ENCODE data around the gene ACTR5. TPM values are rescaled to one million over a fixed set of nuclear protein-coding genes. Genes with fewer than 3 reads are reported as not detected.

Gene ACTR5
- total and polyA plus RNA-seq, 2 of the 13 experiments (the other 11 are each of a cell fraction or from before 2014, with no cell fraction given) = 19.5 to 20.5 TPM

DNA sequence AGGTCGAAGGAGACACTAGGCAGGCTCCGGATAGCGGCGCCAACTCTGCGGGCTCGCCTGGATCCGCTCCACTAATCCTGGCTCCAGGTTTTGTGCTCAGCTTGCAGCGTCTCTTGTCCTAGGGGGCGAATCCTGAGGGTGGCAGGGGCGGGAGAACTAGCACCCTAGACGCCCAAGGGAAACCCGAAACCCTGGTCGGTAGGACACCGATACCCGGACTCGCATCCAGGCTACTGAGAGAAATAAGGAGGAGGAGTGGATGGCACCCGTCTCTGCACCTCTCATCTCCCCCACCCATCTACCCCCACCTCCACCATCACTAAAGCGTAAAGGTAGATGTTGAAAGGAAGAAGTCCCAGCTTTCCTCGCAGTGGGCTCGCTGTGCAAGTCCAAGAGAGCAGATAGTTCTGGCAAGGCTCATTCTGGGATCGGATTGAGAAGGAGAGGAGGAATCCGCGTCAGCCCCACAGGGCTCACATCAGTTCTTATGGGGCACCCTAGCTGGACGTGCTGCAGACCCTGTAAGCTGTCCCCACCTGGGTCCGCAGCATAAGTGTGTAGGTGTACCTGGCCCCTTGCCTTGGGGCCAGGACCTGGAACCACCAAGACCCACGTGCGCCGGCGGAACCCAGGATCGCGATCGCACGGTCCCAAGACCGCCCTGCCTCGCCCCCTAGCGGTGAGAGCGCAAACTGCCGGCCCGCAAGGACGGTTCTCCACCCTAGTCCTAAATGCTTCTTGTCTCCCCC is 17.1 kb upstream of the ACTR5 start (continued):
- TF ChIP-seq, protein P1, sequence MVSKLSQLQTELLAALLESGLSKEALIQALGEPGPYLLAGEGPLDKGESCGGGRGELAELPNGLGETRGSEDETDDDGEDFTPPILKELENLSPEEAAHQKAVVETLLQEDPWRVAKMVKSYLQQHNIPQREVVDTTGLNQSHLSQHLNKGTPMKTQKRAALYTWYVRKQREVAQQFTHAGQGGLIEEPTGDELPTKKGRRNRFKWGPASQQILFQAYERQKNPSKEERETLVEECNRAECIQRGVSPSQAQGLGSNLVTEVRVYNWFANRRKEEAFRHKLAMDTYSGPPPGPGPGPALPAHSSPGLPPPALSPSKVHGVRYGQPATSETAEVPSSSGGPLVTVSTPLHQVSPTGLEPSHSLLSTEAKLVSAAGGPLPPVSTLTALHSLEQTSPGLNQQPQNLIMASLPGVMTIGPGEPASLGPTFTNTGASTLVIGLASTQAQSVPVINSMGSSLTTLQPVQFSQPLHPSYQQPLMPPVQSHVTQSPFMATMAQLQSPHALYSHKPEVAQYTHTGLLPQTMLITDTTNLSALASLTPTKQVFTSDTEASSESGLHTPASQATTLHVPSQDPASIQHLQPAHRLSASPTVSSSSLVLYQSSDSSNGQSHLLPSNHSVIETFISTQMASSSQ (IDR thresholded peaks at IDR 0.05; ENCODE audit: low read depth) = no peak
- TF ChIP-seq, protein P1 (CRISPR knock-in tag; IDR thresholded peaks at IDR 0.05; ENCODE audit: borderline replicate concordance) = no peak; the same call in 1 of the 2 replicates
- TF ChIP-seq, protein P2, sequence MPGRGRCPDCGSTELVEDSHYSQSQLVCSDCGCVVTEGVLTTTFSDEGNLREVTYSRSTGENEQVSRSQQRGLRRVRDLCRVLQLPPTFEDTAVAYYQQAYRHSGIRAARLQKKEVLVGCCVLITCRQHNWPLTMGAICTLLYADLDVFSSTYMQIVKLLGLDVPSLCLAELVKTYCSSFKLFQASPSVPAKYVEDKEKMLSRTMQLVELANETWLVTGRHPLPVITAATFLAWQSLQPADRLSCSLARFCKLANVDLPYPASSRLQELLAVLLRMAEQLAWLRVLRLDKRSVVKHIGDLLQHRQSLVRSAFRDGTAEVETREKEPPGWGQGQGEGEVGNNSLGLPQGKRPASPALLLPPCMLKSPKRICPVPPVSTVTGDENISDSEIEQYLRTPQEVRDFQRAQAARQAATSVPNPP (CRISPR knock-in tag; IDR thresholded peaks at IDR 0.05) = no peak
- TF ChIP-seq RXRA (CRISPR knock-in tag; IDR thresholded peaks at IDR 0.05) = no peak; the same call in 1 of the 2 replicates
- no peak for TF ChIP-seq FOXP1 (IDR thresholded peaks at IDR 0.05)
- no peak for TF ChIP-seq FOXP1 (CRISPR knock-in tag; IDR thresholded peaks at IDR 0.05)
- no peak for TF ChIP-seq ZSCAN30 (CRISPR knock-in tag; IDR thresholded peaks at IDR 0.05)
- TF ChIP-seq, protein P3, sequence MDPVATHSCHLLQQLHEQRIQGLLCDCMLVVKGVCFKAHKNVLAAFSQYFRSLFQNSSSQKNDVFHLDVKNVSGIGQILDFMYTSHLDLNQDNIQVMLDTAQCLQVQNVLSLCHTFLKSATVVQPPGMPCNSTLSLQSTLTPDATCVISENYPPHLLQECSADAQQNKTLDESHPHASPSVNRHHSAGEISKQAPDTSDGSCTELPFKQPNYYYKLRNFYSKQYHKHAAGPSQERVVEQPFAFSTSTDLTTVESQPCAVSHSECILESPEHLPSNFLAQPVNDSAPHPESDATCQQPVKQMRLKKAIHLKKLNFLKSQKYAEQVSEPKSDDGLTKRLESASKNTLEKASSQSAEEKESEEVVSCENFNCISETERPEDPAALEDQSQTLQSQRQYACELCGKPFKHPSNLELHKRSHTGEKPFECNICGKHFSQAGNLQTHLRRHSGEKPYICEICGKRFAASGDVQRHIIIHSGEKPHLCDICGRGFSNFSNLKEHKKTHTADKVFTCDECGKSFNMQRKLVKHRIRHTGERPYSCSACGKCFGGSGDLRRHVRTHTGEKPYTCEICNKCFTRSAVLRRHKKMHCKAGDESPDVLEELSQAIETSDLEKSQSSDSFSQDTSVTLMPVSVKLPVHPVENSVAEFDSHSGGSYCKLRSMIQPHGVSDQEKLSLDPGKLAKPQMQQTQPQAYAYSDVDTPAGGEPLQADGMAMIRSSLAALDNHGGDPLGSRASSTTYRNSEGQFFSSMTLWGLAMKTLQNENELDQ (CRISPR knock-in tag; IDR thresholded peaks at IDR 0.05; ENCODE audit: borderline replicate concordance) = no peak
- no peak for TF ChIP-seq CEBPG (CRISPR knock-in tag; IDR thresholded peaks at IDR 0.05)
- peak; percentile 26; the same call in 1 of the 2 replicates for TF ChIP-seq NR2F6 (IDR thresholded peaks at IDR 0.05)
- TF ChIP-seq NR2F6 (CRISPR knock-in tag; IDR thresholded peaks at IDR 0.05) = peak; percentile 36; the same call in 1 of the 2 replicates
- no peak for TF ChIP-seq ZNF460 (CRISPR knock-in tag; IDR thresholded peaks at IDR 0.05; ENCODE audit: borderline replicate concordance)
- TF ChIP-seq ZNF251 (CRISPR knock-in tag; IDR thresholded peaks at IDR 0.05) = 0 out of 2 replicates have a peak, but pooled peaks have one; percentile 51
- no peak for TF ChIP-seq ZNF766 (CRISPR knock-in tag; IDR thresholded peaks at IDR 0.05; ENCODE audit: borderline replicate concordance)
- TF ChIP-seq, protein P4, sequence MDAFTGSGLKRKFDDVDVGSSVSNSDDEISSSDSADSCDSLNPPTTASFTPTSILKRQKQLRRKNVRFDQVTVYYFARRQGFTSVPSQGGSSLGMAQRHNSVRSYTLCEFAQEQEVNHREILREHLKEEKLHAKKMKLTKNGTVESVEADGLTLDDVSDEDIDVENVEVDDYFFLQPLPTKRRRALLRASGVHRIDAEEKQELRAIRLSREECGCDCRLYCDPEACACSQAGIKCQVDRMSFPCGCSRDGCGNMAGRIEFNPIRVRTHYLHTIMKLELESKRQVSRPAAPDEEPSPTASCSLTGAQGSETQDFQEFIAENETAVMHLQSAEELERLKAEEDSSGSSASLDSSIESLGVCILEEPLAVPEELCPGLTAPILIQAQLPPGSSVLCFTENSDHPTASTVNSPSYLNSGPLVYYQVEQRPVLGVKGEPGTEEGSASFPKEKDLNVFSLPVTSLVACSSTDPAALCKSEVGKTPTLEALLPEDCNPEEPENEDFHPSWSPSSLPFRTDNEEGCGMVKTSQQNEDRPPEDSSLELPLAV (CRISPR knock-in tag; conservative IDR thresholded peaks at IDR 0.05; ENCODE audit: low read depth) = no peak
- TF ChIP-seq ZSCAN9 (CRISPR knock-in tag; IDR thresholded peaks at IDR 0.05; ENCODE audit: borderline replicate concordance) = peak; percentile 43; the same call in 1 of the 2 replicates
- TF ChIP-seq STAT5B (CRISPR knock-in tag; IDR thresholded peaks at IDR 0.05) = no peak
- TF ChIP-seq, protein P5, sequence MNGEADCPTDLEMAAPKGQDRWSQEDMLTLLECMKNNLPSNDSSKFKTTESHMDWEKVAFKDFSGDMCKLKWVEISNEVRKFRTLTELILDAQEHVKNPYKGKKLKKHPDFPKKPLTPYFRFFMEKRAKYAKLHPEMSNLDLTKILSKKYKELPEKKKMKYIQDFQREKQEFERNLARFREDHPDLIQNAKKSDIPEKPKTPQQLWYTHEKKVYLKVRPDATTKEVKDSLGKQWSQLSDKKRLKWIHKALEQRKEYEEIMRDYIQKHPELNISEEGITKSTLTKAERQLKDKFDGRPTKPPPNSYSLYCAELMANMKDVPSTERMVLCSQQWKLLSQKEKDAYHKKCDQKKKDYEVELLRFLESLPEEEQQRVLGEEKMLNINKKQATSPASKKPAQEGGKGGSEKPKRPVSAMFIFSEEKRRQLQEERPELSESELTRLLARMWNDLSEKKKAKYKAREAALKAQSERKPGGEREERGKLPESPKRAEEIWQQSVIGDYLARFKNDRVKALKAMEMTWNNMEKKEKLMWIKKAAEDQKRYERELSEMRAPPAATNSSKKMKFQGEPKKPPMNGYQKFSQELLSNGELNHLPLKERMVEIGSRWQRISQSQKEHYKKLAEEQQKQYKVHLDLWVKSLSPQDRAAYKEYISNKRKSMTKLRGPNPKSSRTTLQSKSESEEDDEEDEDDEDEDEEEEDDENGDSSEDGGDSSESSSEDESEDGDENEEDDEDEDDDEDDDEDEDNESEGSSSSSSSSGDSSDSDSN (CRISPR knock-in tag; IDR thresholded peaks at IDR 0.05) = peak; percentile 50; the same call in 1 of the 2 replicates
- TF ChIP-seq ZNF781 (CRISPR knock-in tag; IDR thresholded peaks at IDR 0.05; ENCODE audit: borderline replicate concordance, not compliant biosample characterization) = peak; percentile 61
